BE2C (cell line): ENCODE results near the gene LAPTM5.

ENCODE experiments used
- DNase-seq: peaks from one replicate; pipeline ENCODE4 v3.0.0-alpha.2; 2020
- H3K27me3 ChIP-seq: fragments of 250-450 bp; sonication (Bioruptor Pico); 2 replicates; pipeline ENCODE4 v1.5.1; 2020; ENCODE audit warnings: mild to moderate bottlenecking
- H3K36me3 ChIP-seq: fragments of 250-450 bp; sonication (Bioruptor Pico); 2 replicates; pipeline ENCODE4 v1.5.1; 2020; ENCODE audit warnings: mild to moderate bottlenecking
- H3K4me1 ChIP-seq: fragments of 250-450 bp; sonication (Bioruptor Pico); 2 replicates; pipeline ENCODE4 v1.5.1; 2020
- H3K4me3 ChIP-seq: 2 replicates; pipeline ENCODE4 v1.5.1; 2011; ENCODE audit warnings: low read depth, low read length
- H3K9me3 ChIP-seq: fragments of 250-450 bp; sonication (Bioruptor Pico); 2 replicates; pipeline ENCODE4 v1.5.1; 2020
- CTCF ChIP-seq: IDR thresholded peaks from 2 replicates; pipeline ENCODE4 v1.5.1; 2012; ENCODE audit warnings: mild to moderate bottlenecking, low read depth, low read length

LAPTM5 gene

DNA sequence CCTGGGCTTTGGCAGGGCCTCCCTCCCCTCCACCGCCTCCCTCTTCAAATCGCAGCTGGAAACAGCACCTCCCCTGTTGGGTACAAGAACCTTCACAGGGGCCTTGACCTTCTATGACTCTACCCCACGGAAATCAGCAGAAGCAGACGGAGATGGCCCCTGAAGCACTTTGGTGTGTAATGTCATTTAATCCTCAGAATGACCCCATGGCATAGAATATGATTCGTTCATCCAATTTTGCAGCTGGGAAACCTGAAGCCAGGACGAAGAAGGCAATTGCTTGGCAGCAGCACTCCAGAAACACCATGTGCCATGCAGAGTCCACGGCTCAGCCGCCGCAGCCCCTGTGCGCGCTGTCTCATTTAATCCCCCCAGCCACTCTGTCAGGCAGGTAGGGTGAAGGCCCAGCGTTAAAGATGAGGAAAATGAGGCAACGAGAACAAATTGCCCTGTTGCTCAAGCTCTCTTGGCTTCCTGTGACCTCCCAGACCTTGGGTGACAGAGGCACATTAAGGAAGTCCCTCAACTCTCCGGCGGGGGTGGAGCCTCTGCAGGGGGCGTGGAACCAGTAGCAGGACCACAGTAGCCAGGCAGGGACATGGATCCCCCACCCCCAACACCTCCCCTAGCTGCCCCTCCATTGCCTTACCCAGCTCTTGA is 25.8 kb upstream of the LAPTM5 start:
- Histone ChIP-seq H3K9me3 (no peaks in the 10 kb centered on the region), H3K36me3 (no peaks in the 10 kb centered on the region), H3K4me3 (no peak overlapping the region), H3K4me1 (no peaks in the 10 kb centered on the region; the same call in 1 of the 2 replicates), H3K27me3 (no peaks in the 10 kb centered on the region)
- no peak for TF ChIP-seq CTCF
- DNase-seq, result no peak

DNA sequence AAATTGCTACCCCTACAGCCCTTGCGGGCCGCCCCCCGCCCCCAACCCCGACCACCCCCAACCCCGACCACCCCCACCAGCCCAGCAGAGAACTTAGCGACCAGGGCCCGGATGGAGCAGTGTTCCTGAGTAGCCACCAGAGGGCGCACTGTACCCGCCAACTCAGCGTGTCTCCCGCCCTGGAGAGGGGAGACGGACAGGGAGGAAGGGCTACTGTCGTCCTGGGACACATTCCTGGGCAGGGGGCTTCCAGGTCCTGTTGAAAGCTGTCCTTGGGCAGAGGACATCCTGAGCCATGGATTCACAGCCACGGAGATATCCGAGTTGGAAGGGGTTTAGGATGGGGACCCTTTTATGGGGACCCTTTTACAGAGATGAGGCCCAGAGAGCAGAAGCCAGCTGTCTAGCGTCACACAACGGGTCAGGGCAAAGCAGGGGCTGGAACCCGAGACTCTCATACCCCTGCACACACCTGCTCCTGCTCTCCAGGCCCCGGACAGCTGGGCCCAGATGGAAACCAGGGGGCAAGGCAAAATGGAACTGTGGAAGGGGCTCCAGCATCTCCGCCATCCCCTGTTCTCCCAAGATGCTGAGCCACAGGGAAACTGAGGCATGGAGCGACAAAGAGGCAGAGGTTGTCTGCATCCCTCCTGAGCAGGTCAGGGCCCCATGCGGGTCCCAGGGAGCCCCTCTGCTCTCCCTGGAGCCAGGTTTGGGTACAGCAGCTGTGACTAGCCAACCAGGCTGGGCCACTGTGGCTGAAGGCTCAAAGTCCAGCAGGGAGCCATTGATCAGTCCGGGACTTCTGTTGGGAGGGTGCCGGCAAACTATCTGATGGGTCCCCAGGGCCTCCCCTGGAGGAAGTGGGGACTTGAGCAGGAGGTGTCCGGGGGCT is 25.0 kb upstream of the LAPTM5 start:
- Histone ChIP-seq H3K4me1 (no peaks in the 10 kb centered on the region; the same call in 1 of the 2 replicates), H3K27me3 (no peaks in the 10 kb centered on the region), H3K9me3 (no peaks in the 10 kb centered on the region), H3K4me3 (no peak overlapping the region), H3K36me3 (no peaks in the 10 kb centered on the region)
- TF ChIP-seq CTCF, result peak; percentile 63
- peak; percentile 50 for DNase-seq

DNA sequence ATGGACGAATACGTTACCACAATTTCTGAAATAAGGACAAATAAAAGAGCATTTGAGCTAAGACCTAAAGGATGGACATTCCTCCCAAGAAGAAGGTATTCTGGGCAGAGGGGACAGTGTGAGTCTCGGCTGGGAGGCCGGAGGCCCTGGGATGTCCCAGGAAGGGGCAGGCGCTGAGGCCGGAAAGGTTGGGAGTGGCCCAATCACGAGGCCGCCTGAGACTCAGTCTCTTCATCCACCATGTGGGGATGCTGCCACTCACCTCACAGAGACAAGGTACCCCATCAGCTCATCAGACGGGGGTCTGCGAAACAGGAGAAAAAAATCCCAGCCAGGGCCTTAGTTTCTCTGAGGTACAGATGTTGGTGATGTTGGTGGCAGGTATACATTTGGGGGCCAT is 24.3 kb upstream of the LAPTM5 start:
- no peaks in the 10 kb centered on the region for H3K36me3 ChIP-seq
- no peak for DNase-seq
- H3K4me3 ChIP-seq, result no peak overlapping the region
- H3K4me1 ChIP-seq, result no peaks in the 10 kb centered on the region; the same call in 1 of the 2 replicates
- H3K9me3 ChIP-seq, result no peaks in the 10 kb centered on the region
- H3K27me3 ChIP-seq, result no peaks in the 10 kb centered on the region
- no peak for TF ChIP-seq CTCF

DNA sequence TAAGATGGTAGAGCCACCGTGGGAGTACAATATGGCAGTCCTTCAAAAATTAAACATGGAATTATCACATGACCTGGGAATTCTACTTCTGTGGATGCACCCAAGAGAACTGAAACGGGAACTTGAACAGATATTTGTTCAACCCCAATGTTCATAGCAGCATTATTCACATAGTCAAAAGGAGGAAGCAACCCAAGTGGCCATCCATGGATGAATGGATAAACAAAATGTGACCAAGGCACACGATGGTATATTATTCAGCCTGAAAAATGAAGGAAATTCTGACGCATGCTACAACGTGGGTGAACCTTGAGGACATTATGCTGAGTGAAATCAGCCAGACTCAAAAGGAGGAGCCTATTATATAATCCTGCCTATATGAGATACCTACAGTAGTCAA is 22.8 kb upstream of the LAPTM5 start:
- TF ChIP-seq CTCF, result no peak
- Histone ChIP-seq H3K36me3 (no peaks in the 10 kb centered on the region), H3K4me1 (no peaks in the 10 kb centered on the region; the same call in 1 of the 2 replicates), H3K4me3 (no peak overlapping the region), H3K9me3 (no peaks in the 10 kb centered on the region), H3K27me3 (no peaks in the 10 kb centered on the region)
- no peak for DNase-seq

GRCh38 chr1:30779294-30780071 is 21.9 kb upstream of the LAPTM5 start:
- TF ChIP-seq CTCF, result peak; percentile 74
- Histone ChIP-seq H3K9me3 (no peaks in the 10 kb centered on the region), H3K27me3 (no peaks in the 10 kb centered on the region), H3K4me1 (no peaks in the 10 kb centered on the region; the same call in 1 of the 2 replicates), H3K36me3 (no peaks in the 10 kb centered on the region), H3K4me3 (no peak overlapping the region)
- DNase-seq, result peak; percentile 76
